ENCODE data around the gene XRN1.
"Not testable (repeated sequence)": the region's sequence is repeated elsewhere in the genome, so short reads cannot be mapped to it uniquely, and the experiment has no call there.

Gene XRN1

GRCh38 chr3:142436951-142437585 is 10.8 kb downstream of the XRN1 start:
- no peak for DNase-seq

- no peak for DNase-seq
Observed at GRCh38 chr3:142434503-142434902, 13.3 kb downstream of the XRN1 start.

GRCh38 chr3:142433110-142433509 is 14.7 kb downstream of the XRN1 start:
- DNase-seq = no peak

- DNase-seq = no peak
Observed at GRCh38 chr3:142429582-142429981, 18.3 kb downstream of the XRN1 start.

- DNase-seq = no peak
Observed at GRCh38 chr3:142424754-142425153, 23.1 kb downstream of the XRN1 start.

GRCh38 chr3:142418926-142419592 is 28.8 kb downstream of the XRN1 start:
- no peak for DNase-seq

GRCh38 chr3:142417302-142417701 is 30.5 kb downstream of the XRN1 start:
- no peak for DNase-seq

- not testable (repeated sequence) for DNase-seq
Observed at GRCh38 chr3:142400537-142400936, 47.3 kb downstream of the XRN1 start.

GRCh38 chr3:142394921-142395622 is 52.8 kb downstream of the XRN1 start:
- no peak for DNase-seq

GRCh38 chr3:142385078-142385477 is 62.8 kb downstream of the XRN1 start:
- no peak for DNase-seq

- no peak for DNase-seq
Observed at GRCh38 chr3:142374687-142375086, 73.2 kb downstream of the XRN1 start.

GRCh38 chr3:142369576-142369975 is 78.3 kb downstream of the XRN1 start:
- peak; percentile 11 for DNase-seq

GRCh38 chr3:142366434-142366833 is 81.4 kb downstream of the XRN1 start:
- no peak for DNase-seq

GRCh38 chr3:142363936-142364467 is 83.8 kb downstream of the XRN1 start:
- DNase-seq = no peak

GRCh38 chr3:142363433-142363832 is 84.4 kb downstream of the XRN1 start:
- not testable (repeated sequence) for DNase-seq

- peak; percentile 14 for DNase-seq
Observed at GRCh38 chr3:142359367-142359766, 88.5 kb downstream of the XRN1 start.

GRCh38 chr3:142356818-142357217 is 91.0 kb downstream of the XRN1 start:
- DNase-seq = no peak

- DNase-seq = peak; percentile 64
Observed at GRCh38 chr3:142355692-142356091, 92.1 kb downstream of the XRN1 start.

- DNase-seq = no peak
Observed at GRCh38 chr3:142354076-142354475, 93.8 kb downstream of the XRN1 start.

- DNase-seq = no peak
Observed at GRCh38 chr3:142353571-142353970, 94.3 kb downstream of the XRN1 start.

- not testable (repeated sequence) for DNase-seq
Observed at GRCh38 chr3:142352698-142353097, 95.1 kb downstream of the XRN1 start.

- DNase-seq = no peak
Observed at GRCh38 chr3:142348460-142348859, 99.4 kb downstream of the XRN1 start.

GRCh38 chr3:142337994-142338393 is 109.8 kb downstream of the XRN1 start:
- DNase-seq = peak; percentile 46

- DNase-seq = no peak
Observed at GRCh38 chr3:142332390-142332789, 115.4 kb downstream of the XRN1 start.
